Stimulated activated CD8-positive, alpha-beta memory T cell treated with anti-CD3 and anti-CD28 coated beads, Interleukin-12 subunit alpha, Interleukin-12 subunit beta, amount 100 ng/mL, for 4 hours (primary cell): ENCODE data around the gene MTNR1A.

Experiments used
- DNase-seq: peaks from one replicate; pipeline ENCODE4 v3.0.0-alpha.2; 2020; ENCODE audit warnings: low read depth

MTNR1A gene

GRCh38 chr4:186554914-186555827 is at the start of gene MTNR1A:
MTNR1A (minus strand) TSS chr4:186555567; CDS start chr4:186555365, 202 bp downstream.
- no peak for DNase-seq

DNA sequence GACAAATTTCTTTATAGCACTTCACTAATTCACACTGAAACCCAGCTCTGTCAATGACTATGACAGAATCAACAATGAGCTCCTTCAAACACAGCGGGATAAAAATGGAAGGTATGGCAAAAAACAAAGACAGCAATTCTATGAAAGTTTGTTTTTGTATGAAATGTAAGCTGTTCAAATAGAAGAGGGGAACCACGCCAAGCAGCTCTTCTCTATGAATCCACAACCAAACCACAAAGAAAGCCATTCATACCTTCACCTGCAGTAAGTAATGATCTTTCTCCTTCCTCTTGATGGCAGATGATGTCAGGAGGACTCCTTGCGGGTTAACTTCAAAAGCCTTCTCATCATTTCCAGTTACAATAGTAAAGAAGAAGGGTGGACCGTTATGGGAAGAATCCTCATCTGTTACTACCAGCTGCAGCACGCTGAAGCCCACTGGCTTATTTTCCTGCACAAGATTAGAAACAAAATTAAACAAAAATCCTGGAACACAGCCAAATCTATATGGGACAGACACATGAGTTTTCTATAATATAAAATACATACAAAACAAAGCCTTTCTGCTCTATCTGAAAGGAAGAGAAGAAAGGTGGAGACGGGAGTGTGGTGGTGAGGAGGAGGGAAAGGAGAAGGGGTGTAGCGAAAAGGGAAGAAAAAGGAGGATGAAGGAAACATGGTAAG is 48.9 kb upstream of the MTNR1A start:
- no peak for DNase-seq

- no peak for DNase-seq
Observed at GRCh38 chr4:186602978-186603377, 47.6 kb upstream of the MTNR1A start.

GRCh38 chr4:186599483-186599882 is 44.1 kb upstream of the MTNR1A start:
- DNase-seq = no peak

DNA sequence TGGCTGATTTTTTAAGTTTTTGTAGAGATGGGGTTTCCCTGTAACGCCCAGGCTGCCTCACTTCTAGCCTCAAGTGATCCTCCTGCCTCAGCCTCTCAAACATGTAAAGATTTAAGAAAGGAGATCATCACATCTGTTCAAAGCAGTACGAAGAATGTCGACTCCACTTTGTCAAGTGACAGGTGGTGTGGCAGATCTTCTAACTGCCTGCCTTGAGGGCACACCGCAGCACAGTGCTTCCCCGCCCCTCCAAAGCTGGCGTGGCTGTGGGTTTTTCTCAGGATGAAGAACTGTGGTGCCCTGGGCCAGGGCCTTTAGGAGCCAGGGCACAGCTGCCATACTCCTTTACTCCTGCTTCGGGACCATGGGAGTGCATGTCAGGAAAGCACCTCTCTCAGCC is 43.3 kb upstream of the MTNR1A start:
- DNase-seq = no peak

- DNase-seq = no peak
Observed at GRCh38 chr4:186596850-186597390, 41.6 kb upstream of the MTNR1A start.

- no peak for DNase-seq
Observed at GRCh38 chr4:186596346-186596745, 41.0 kb upstream of the MTNR1A start.

GRCh38 chr4:186593587-186593973 is 38.2 kb upstream of the MTNR1A start:
- DNase-seq = no peak

- no peak for DNase-seq
Observed at GRCh38 chr4:186592966-186593586, 37.7 kb upstream of the MTNR1A start.

GRCh38 chr4:186592445-186592844 is 37.1 kb upstream of the MTNR1A start:
- DNase-seq = no peak

DNA sequence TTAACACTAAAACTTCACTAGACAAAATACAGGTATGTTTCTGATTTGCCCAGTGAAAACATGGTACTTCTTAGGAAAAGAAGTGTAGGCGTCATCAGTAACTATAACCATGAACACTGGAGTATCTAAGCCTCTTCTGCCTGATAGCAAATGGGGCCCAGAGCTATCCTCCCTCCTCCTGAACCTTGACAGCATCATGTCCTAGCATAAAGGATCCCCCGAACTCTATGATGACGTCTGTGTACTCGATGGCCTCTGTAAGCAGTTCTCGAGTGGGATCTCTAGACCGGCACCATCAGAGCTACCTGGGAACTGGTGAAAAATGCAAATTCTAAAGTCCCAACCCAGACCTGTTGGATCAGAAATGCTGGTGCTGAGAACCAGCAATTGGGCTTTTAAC is 36.3 kb upstream of the MTNR1A start:
- no peak for DNase-seq

GRCh38 chr4:186588503-186588902 is 33.1 kb upstream of the MTNR1A start:
- DNase-seq = no peak

DNA sequence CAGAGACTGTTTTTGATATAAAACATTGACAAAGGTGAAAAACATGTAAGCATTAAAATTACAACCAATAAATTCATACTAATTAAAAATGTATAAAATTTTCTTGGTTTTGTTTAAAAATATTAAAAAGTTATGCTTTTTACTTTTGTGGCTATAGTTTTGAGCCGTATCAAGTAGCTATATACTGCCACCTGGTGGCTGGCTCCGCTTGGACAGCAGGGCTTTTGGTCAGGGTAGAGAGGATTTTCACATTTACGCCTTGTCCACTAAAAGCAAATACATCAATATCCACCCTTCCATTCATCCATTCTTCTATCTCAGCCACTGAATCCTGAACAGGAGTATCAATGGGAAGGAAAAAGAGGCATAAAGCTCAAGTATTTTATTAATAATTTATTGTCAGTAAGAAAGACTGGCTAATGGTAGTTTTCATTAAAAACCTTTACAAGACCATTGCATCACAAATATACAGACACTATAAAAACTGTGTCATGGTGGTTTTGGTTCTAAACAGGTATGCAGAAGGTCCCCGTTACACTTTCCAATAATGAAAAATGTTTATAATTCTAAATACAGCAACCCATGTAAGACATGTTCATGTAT is 32.1 kb upstream of the MTNR1A start:
- DNase-seq = peak; percentile 4

- no peak for DNase-seq
Observed at GRCh38 chr4:186586205-186586604, 30.8 kb upstream of the MTNR1A start.

DNA sequence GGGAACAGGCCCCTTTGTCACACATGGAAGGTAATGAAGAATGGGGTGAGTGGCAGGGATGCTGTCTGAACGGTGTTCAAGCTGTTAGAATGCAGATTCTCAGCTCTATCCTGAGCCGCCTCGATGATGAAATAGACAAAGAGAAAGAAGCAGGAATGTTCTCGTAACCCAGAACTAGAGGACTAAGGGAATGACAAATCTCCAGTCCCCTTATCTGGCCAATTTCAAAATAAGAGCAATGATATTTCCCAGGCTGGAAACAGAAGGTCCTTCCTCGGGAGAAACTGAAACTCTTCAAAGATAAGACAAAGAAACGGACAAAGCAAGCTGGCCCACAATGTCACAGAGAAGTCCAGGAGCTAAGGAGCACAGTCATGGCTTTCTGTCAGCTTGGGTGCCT is 29.5 kb upstream of the MTNR1A start:
- no peak for DNase-seq

- no peak for DNase-seq
Observed at GRCh38 chr4:186581421-186581820, 26.1 kb upstream of the MTNR1A start.

GRCh38 chr4:186580669-186581068 is 25.3 kb upstream of the MTNR1A start:
- no peak for DNase-seq

GRCh38 chr4:186570193-186570996 is 15.0 kb upstream of the MTNR1A start:
- no peak for DNase-seq

- no peak for DNase-seq
Observed at GRCh38 chr4:186569533-186570192, 14.3 kb upstream of the MTNR1A start.

- DNase-seq = no peak
Observed at GRCh38 chr4:186566068-186566467, 10.7 kb upstream of the MTNR1A start.

GRCh38 chr4:186563761-186564160 is 8.4 kb upstream of the MTNR1A start:
- DNase-seq = no peak
